Activated T-helper 1 cell treated with anti-CD3 and anti-CD28 coated beads, Interleukin-12 subunit alpha, Interleukin-12 subunit beta, Interleukin-2, Interleukin-4 antibody, amounts not matched to agents 30 ng/mL and 10 ng/mL and 1 ng/mL, durations not matched to agents 14 hours and 24 hours and 36 hours (primary cell): ENCODE results near the gene WNT10A. TPM values are rescaled to one million over a fixed set of nuclear protein-coding genes. Genes with fewer than 3 reads are reported as not detected.

Experiments
- DNase-seq: peaks from one replicate; pipeline ENCODE4 v3.0.0; 2021; ENCODE audit warnings: low spot score
- H3K27ac Mint-ChIP-seq: one replicate; pipeline ENCODE4 v1.8.0; 2021; ENCODE audit warnings: mild to moderate bottlenecking, mixed read lengths
- H3K27me3 Mint-ChIP-seq: one replicate; pipeline ENCODE4 v1.8.0; 2022; ENCODE audit warnings: mild to moderate bottlenecking, moderate library complexity, mixed read lengths; ENCODE audit not compliant: insufficient read depth
- H3K36me3 Mint-ChIP-seq: one replicate; pipeline ENCODE4 v1.8.0; 2021; ENCODE audit warnings: low read depth, mixed read lengths
- H3K4me1 Mint-ChIP-seq: one replicate; pipeline ENCODE4 v1.8.0; 2021; ENCODE audit warnings: low read depth, mixed read lengths
- H3K4me3 Mint-ChIP-seq: one replicate; pipeline ENCODE4 v1.8.0; 2021; ENCODE audit warnings: mild to moderate bottlenecking, moderate library complexity, mixed read lengths
- H3K9me3 Mint-ChIP-seq: one replicate; pipeline ENCODE4 v1.8.0; 2021; ENCODE audit warnings: mixed read lengths
- intact Hi-C: fragments of 100-400 bp; cut with micrococcal nuclease; formaldehyde crosslinking; loops from one replicate; pipeline ENCODE4 v1.15.1; 2024
- total RNA-seq: library from RNA; stranded (reverse); gene quantifications from 2 replicates; pipeline ENCODE4 v1.2.3, GENCODE V29; 2022

The WNT10A gene
- total RNA-seq, 1 donor from 2014 or later, result 0.18 TPM

DNA sequence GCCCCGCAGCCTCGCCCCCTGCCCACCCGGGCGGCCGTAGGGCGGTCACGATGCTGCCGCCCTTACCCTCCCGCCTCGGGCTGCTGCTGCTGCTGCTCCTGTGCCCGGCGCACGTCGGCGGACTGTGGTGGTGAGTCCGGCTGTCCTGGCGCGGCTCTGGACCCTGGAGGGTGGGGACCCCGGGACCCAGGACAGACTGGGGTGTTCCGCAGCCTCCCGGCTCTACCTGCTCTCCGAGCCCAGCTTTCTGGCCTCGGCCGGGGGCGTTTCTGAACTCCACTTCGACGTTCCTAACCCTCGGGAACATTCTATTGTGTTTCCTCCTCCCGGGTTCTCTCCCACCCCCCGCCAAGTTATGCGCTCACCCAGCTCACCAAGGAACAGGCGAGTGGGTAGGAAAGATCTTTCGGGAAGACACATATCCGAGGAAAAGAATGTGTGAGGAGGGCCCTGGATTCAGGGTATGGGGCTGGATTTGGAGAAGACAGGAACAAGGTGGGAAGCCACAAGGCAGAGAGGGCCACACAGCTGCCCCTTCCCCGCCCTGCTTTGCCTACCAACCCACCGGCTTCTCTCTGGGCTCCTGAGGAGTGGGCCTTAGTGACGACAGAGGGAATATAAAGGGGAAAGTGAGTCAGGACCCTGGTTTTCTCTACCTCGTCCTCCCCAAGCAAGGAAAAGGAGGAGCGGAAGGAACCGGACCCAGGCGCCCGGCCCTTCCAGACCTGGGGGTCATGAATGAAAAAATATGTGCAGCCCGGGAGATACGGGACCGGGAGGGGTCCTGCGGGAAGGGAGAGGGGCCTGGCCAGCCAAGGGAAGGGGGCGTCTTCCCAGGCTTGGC, 20.4 kb upstream of the WNT10A start:
- Mint-ChIP-seq H3K4me1 (no peaks in the 10 kb centered on the region), H3K27ac (no peak overlapping the region), H3K4me3 (no peak overlapping the region), H3K9me3 (no peaks in the 10 kb centered on the region), H3K27me3 (peaks cover 73% of the 10 kb centered on the region), H3K36me3 (no peaks in the 10 kb centered on the region)
- no peak for DNase-seq
- intact Hi-C loops, result loop anchor here (10.0 kb wide), 1 partner anchor 295 kb away; no protein-coding TSS in a partner anchor

DNA sequence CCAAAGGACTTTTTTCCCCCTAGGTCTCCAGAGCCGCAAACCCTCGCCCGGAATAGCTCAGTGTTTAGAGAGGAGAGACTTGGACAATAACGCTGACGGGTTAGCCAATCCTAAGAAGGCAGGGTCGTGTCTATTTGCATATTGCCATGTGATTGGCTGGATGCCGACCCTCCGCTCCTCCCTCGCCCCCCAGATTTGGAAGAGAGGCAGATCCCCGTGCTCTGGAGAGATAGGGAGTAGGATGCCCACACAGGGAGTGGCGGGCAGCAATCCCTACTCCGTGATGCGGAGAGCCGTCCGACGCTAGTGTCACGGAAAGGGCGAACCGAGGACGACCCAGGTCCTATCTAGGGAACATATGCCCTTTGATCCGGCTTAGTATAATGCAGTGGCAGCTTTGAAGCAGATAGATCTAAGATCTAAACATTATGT, 19.7 kb upstream of the WNT10A start:
- peaks cover 70% of the 10 kb centered on the region for H3K27me3 Mint-ChIP-seq
- intact Hi-C loops, result no loop called here
- no peak overlapping the region for H3K27ac Mint-ChIP-seq
- H3K4me3 Mint-ChIP-seq, result no peak overlapping the region
- no peaks in the 10 kb centered on the region for H3K9me3 Mint-ChIP-seq
- no peaks in the 10 kb centered on the region for H3K4me1 Mint-ChIP-seq
- no peak for DNase-seq
- H3K36me3 Mint-ChIP-seq, result no peaks in the 10 kb centered on the region

DNA sequence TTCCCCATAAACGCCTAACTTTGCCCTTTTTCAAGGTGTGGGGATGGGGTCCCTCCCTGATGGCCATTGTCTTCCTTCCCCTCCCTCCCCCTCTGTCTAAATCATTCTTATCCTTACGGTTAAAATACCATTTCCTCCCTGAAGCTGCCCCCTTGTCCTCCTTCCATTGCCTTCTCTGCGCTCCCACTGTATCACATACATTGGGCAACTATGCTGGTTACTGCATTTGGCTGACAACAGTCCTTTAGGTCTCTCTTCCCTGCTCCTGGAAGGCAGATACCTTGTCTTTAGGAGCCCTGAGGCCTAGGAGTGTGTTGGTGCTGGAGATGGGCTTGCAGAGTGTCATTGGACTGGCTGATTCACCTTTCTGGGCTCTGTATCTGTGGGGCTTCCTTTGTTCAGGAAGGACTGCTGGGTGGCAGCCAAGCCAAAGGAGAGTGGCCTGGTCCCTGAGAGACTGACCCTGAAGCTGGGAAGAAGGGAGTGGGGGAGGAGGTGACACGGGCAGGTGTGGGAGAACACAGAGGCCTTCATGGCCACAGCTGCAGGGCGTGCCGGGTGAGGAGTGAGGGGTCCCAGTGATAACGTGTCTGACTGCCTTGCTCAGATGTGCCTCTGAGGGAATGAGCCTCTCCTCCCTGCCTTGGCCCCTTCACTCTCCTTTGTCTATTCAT, 18.9 kb upstream of the WNT10A start:
- intact Hi-C loops, result loop anchor here (2.0 kb wide), 1 partner anchor 201 kb away; no protein-coding TSS in a partner anchor
- Mint-ChIP-seq H3K4me1 (no peaks in the 10 kb centered on the region), H3K36me3 (no peaks in the 10 kb centered on the region), H3K27me3 (peaks cover 67% of the 10 kb centered on the region), H3K9me3 (no peaks in the 10 kb centered on the region), H3K4me3 (no peak overlapping the region), H3K27ac (no peak overlapping the region)
- DNase-seq, result no peak

DNA sequence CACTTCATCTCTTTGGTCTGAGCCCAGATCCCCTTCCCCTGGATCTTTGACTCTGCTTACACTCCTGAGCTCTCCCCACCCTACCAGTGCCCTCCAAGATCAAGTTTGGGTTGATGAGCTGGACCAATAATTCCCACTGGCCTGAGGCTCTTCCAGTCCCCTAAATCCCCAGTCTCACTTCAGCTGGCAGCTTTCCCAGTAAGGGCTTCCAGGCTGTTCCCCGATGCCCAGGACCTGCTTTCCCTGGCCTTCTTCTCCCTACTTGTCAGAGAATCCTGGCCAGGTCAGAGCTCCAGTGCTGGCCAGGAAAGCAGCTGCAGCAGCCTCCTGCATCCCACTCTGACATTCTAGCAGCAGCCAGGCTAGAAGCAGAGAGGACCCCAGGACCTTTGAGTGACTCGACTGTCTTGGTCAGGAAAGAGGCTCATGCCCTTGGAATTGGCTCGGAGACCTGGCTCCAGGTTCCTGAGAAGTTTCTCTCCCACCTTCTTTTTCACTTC, 17.6 kb upstream of the WNT10A start:
- Mint-ChIP-seq H3K4me3 (no peak overlapping the region), H3K27me3 (peaks cover 63% of the 10 kb centered on the region), H3K9me3 (no peaks in the 10 kb centered on the region), H3K4me1 (no peaks in the 10 kb centered on the region), H3K27ac (no peak overlapping the region), H3K36me3 (no peaks in the 10 kb centered on the region)
- intact Hi-C loops, result loop anchor here (2.0 kb wide), 1 partner anchor 200 kb away; no protein-coding TSS in a partner anchor
- no peak for DNase-seq

DNA sequence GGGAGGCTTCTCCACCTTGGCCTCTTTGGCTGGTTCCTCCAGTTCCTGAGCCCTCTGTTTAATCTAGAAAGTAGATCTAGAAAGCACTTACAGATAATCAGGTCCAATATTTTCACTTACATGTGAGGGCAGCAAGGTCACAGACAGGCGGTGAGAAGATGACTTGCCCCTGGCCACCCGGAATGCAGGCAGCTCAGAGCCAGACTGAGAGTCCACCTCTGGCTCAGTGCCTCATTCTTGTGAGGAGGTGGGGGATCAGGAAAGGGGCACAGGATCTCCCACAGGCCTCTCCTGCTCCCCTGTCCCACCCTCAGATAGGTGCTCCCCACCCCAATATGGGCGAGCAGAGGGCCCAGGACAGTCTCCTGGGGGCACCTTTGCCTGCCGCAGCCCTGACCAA, 15.3 kb upstream of the WNT10A start:
- DNase-seq, result no peak
- H3K27me3 Mint-ChIP-seq, result peaks cover 68% of the 10 kb centered on the region
- no peaks in the 10 kb centered on the region for H3K9me3 Mint-ChIP-seq
- no peak overlapping the region for H3K27ac Mint-ChIP-seq
- H3K4me3 Mint-ChIP-seq, result no peak overlapping the region
- no peaks in the 10 kb centered on the region for H3K36me3 Mint-ChIP-seq
- intact Hi-C loops, result no loop called here
- no peaks in the 10 kb centered on the region for H3K4me1 Mint-ChIP-seq

DNA sequence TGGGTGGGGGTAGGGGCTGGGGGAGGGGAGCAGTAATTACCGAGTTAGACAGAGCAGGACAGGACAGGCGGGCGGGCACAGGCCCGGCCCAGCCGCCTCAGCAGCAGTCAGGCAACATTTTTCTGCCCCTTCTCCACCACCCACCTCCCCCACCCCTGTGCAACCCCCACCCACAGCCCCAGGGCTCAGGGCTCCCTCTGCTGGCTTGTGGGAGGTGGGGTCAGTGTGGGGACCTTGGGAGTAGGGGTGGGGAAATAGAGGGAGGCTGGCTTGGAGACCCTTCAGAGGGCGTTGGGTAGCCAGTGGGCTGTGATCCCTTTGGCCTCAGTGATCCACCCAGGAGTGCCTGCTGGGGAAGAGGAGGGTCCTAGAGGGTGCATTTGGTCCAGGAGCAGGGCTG, 14.7 kb upstream of the WNT10A start:
- peaks cover 70% of the 10 kb centered on the region for H3K27me3 Mint-ChIP-seq
- no peaks in the 10 kb centered on the region for H3K4me1 Mint-ChIP-seq
- intact Hi-C loops, result no loop called here
- DNase-seq, result no peak
- H3K4me3 Mint-ChIP-seq, result no peak overlapping the region
- H3K9me3 Mint-ChIP-seq, result no peaks in the 10 kb centered on the region
- no peak overlapping the region for H3K27ac Mint-ChIP-seq
- H3K36me3 Mint-ChIP-seq, result no peaks in the 10 kb centered on the region

DNA sequence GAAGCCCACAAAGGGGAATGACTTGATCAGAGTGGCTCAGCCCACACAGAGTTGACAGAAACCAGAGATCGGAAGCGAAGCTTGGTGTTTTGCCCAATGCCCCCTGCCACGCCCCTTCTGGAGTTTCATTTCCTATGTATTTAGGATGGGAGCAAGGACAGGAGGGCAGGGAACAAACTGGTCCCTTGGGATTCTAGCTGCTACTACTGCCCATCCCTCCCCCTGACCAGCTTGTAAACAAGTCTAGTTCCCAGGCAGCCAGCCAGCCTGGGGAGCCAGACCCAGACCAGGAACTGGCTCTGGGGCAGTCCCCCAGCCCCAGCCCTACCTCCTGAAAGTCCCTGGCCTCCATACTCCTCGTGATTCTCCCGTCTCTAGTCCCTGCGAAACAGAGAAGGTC, 12.8 kb upstream of the WNT10A start:
- Mint-ChIP-seq H3K36me3 (no peaks in the 10 kb centered on the region), H3K4me1 (peaks cover 7% of the 10 kb centered on the region), H3K4me3 (no peak overlapping the region), H3K9me3 (no peaks in the 10 kb centered on the region), H3K27ac (no peak overlapping the region), H3K27me3 (peaks cover 65% of the 10 kb centered on the region)
- intact Hi-C loops, result no loop called here
- no peak for DNase-seq

DNA sequence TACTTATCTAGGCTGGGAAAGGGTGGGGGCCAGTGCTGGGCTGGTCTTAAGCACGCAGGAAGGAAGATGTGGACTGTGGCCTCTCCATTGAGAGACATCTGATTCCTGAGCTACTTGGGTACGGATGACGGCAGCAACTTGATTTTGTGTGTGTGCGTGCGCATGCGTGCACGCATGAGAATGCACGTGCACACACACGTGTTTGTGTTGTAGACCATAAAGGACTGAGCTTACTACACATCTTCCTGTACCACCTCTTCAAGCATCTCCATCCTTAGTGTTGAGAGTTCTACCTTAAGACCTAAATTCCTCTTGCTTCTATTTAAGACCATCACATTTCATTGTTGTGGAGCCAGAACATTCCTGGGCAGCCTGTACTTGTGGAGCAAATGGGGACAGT, 11.6 kb upstream of the WNT10A start:
- H3K27ac Mint-ChIP-seq, result no peak overlapping the region
- H3K27me3 Mint-ChIP-seq, result peaks cover 59% of the 10 kb centered on the region
- no peaks in the 10 kb centered on the region for H3K36me3 Mint-ChIP-seq
- H3K4me1 Mint-ChIP-seq, result peaks cover 7% of the 10 kb centered on the region
- intact Hi-C loops, result no loop called here
- no peak for DNase-seq
- no peak overlapping the region for H3K4me3 Mint-ChIP-seq
- no peaks in the 10 kb centered on the region for H3K9me3 Mint-ChIP-seq

DNA sequence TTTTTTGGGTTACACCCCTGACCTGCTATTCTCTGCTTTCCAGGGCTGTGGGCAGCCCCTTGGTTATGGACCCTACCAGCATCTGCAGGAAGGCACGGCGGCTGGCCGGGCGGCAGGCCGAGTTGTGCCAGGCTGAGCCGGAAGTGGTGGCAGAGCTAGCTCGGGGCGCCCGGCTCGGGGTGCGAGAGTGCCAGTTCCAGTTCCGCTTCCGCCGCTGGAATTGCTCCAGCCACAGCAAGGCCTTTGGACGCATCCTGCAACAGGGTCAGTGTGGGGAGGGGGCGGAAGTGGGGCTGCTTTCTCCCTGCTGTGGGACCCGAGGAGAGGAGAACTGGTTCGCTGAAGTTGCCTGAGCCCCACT, 9.7 kb upstream of the WNT10A start:
- intact Hi-C loops, result no loop called here
- H3K4me3 Mint-ChIP-seq, result no peak overlapping the region

DNA sequence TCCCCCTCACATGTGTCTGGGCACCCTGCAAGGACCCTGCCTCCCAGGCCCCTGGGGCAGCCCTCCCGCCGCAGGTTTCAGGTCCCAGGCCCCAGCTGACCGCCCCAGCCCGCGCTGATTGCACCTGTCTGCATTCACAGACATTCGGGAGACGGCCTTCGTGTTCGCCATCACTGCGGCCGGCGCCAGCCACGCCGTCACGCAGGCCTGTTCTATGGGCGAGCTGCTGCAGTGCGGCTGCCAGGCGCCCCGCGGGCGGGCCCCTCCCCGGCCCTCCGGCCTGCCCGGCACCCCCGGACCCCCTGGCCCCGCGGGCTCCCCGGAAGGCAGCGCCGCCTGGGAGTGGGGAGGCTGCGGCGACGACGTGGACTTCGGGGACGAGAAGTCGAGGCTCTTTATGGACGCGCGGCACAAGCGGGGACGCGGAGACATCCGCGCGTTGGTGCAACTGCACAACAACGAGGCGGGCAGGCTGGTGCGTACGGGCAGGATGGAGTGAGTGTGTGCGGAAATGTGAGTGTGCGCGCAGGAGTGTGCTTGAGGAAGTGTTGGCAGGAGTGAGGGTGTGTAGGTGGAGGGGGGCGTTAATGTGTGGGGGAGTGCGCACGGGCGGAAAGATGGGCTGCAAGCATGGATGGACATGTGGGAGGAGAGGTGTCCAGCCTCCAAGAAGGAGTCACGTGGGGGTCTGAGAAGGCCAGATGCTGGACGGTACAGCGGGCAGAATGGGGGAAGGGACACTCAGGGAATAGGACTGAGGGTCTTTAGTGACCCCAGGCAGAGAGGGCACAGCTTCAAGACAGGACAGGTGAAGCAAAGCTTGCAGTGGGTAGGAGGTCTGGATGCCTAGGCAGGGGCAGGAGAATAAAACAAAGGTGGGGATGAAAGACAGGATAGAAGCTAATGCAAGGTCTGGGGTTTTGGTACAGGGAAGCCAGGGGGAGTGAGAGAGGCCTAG, 9.0 kb upstream of the WNT10A start:
- H3K4me3 Mint-ChIP-seq, result no peak overlapping the region
- H3K27ac Mint-ChIP-seq, result peak overlapping the region; percentile 7
- H3K27me3 Mint-ChIP-seq, result peaks cover 76% of the 10 kb centered on the region
- intact Hi-C loops, result no loop called here
- H3K9me3 Mint-ChIP-seq, result no peaks in the 10 kb centered on the region
- H3K4me1 Mint-ChIP-seq, result peaks cover 7% of the 10 kb centered on the region
- DNase-seq, result no peak
- H3K36me3 Mint-ChIP-seq, result no peaks in the 10 kb centered on the region

More for the DNA sequence above, 9.7 kb upstream of the WNT10A start:
- H3K4me1 Mint-ChIP-seq, result peaks cover 7% of the 10 kb centered on the region
- H3K27me3 Mint-ChIP-seq, result peaks cover 74% of the 10 kb centered on the region
- no peaks in the 10 kb centered on the region for H3K9me3 Mint-ChIP-seq
- no peaks in the 10 kb centered on the region for H3K36me3 Mint-ChIP-seq
- no peak overlapping the region for H3K27ac Mint-ChIP-seq
- no peak for DNase-seq

DNA sequence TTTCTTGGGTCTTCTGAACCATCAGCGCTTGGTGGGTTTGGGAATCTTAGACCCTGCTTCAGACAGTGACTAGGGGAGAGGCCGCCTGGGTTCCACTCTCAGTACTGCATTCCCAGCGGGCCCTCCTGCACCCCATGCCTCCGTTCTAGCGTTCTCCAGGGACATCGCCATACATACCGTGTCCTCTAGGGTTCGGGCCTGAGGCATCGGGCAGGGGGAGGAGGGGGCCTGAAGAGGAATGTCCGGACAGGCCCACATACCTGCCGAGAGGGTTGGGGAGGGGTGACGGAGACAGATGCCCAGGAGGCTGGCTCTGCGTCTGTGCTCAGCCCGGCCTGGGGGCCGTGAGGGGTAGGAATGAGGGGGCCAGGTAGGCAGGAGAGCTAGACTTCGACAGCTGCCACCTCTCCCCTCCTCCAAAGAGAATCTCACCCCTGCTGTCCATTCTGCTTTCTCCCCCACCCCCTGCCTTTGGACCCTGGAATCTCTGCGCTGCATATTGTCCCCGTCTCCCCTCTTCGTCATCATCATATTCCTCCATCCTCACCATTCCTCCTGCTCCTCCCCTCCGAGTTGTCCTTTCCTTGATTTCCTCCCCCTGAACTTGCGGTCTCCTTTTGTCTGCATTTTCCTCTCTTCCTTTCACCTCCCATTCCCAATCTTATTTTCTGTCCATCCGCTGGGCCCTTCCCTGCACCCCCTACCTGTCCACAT, 7.8 kb upstream of the WNT10A start:
- Mint-ChIP-seq H3K27me3 (peaks cover 76% of the 10 kb centered on the region), H3K27ac (no peak overlapping the region), H3K9me3 (no peaks in the 10 kb centered on the region)

More for the DNA sequence above, 7.8 kb upstream of the WNT10A start:
- DNase-seq, result no peak
- peaks cover 7% of the 10 kb centered on the region for H3K4me1 Mint-ChIP-seq
- H3K36me3 Mint-ChIP-seq, result no peaks in the 10 kb centered on the region
- intact Hi-C loops, result no loop called here
- no peak overlapping the region for H3K4me3 Mint-ChIP-seq
